Left ventricle myocardium inferior (tissue), 1 donor: ENCODE results near the gene RBCK1. TPM values are rescaled to one million over a fixed set of nuclear protein-coding genes. Genes with fewer than 3 reads are reported as not detected.
"Not testable (repeated sequence)": the region's sequence is repeated elsewhere in the genome, so short reads cannot be mapped to it uniquely, and the experiment has no call there.

Experiments used
- DNase-seq: peaks from one replicate; pipeline ENCODE4 v3.0.0-alpha.2; 2020
- H3K27ac ChIP-seq: fragments of 200-600 bp; replicated peaks from 2 replicates; pipeline ENCODE4 v1.8.0; 2021
- H3K27me3 ChIP-seq: fragments of 200-600 bp; 2 replicates; pipeline ENCODE4 v1.8.0; 2021; ENCODE audit warnings: low read depth
- H3K36me3 ChIP-seq: fragments of 200-600 bp; 2 replicates; pipeline ENCODE4 v1.8.0; 2021
- H3K4me1 ChIP-seq: fragments of 200-600 bp; 2 replicates; pipeline ENCODE4 v1.8.0; 2021
- H3K4me3 ChIP-seq: fragments of 200-600 bp; 2 replicates; pipeline ENCODE4 v1.8.0; 2021; ENCODE audit warnings: mild to moderate bottlenecking, moderate library complexity
- H3K9me3 ChIP-seq: fragments of 200-600 bp; replicated peaks from 2 replicates; pipeline ENCODE4 v1.8.0; 2021
- intact Hi-C: fragments of 100-400 bp; cut with micrococcal nuclease; formaldehyde crosslinking; loops from one replicate; pipeline ENCODE4 v1.11.0; 2022
- total RNA-seq: library from RNA; stranded (reverse); fragmentation: NEBNext Ultra II Directional; extraction: Animal tissue kit (Norgen Biotek cat#: 25700); gene quantifications from one replicate; pipeline ENCODE4 v1.2.1, GENCODE V29; 2021
- TF ChIP-seq, protein P1 (sequence below): fragments of 200-600 bp; IDR thresholded peaks from 2 replicates; pipeline ENCODE4 v1.8.0; 2021; ENCODE audit warnings: antibody characterized with exemption, mild to moderate bottlenecking, borderline replicate concordance
- donor health status: DM: no; HTN: yes; CAD: no; lungs with severe emphysema.

Gene RBCK1
- total RNA-seq, 1 donor from 2014 or later: 49.7 TPM

DNA sequence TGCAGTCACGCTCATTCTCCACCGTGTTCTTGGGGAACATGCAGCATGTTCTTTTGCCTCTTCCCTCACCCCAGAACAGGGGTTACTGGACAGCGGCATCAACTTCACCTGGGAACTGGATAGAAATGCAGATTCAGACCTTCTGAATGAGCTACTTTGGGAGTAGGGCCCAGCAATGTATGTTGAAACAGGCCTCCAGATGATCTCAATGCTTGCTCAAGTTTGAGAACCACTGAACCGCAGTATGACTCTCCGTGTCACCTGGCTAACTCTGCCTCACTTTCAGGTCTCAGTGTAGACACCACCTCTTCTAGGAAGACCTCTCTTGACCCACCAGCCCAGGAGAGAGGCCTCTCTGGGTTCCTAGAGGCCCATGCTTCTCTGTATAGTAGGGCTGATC is 22.7 kb upstream of the RBCK1 start:
- Histone ChIP-seq H3K36me3 (peaks cover 5% of the 10 kb centered on the region), H3K27ac (no peak overlapping the region), H3K9me3 (no peaks in the 10 kb centered on the region), H3K27me3 (peaks cover 17% of the 10 kb centered on the region), H3K4me1 (peaks cover 21% of the 10 kb centered on the region), H3K4me3 (no peak overlapping the region)
- no peak for DNase-seq
- TF ChIP-seq, protein P1, sequence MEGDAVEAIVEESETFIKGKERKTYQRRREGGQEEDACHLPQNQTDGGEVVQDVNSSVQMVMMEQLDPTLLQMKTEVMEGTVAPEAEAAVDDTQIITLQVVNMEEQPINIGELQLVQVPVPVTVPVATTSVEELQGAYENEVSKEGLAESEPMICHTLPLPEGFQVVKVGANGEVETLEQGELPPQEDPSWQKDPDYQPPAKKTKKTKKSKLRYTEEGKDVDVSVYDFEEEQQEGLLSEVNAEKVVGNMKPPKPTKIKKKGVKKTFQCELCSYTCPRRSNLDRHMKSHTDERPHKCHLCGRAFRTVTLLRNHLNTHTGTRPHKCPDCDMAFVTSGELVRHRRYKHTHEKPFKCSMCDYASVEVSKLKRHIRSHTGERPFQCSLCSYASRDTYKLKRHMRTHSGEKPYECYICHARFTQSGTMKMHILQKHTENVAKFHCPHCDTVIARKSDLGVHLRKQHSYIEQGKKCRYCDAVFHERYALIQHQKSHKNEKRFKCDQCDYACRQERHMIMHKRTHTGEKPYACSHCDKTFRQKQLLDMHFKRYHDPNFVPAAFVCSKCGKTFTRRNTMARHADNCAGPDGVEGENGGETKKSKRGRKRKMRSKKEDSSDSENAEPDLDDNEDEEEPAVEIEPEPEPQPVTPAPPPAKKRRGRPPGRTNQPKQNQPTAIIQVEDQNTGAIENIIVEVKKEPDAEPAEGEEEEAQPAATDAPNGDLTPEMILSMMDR: no peak
- intact Hi-C loops: no loop called here

DNA sequence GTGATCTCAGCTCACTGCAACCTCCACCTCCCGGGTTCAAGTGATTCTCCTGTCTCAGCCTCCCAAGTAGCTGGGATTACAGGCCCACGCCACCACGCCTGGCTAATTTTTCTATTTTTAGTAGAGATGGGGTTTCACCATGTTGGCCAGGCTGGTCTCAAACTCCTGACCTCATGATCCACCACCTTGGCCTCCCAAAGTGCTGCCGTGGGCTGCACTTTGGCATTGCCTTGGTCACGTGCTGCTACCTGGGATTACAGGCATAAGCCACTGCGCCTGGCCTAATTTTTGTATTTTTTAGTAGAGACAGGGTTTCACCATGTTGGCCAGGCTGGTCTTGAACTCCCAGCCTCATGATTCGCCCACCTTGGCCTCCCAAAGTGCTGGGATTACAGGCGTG is 21.5 kb upstream of the RBCK1 start:
- intact Hi-C loops, H3K9me3 ChIP-seq, H3K36me3 ChIP-seq, H3K4me3 ChIP-seq, H3K27ac ChIP-seq, H3K27me3 ChIP-seq, DNase-seq: not testable (repeated sequence)
- peaks cover 10% of the 10 kb centered on the region for H3K4me1 ChIP-seq

DNA sequence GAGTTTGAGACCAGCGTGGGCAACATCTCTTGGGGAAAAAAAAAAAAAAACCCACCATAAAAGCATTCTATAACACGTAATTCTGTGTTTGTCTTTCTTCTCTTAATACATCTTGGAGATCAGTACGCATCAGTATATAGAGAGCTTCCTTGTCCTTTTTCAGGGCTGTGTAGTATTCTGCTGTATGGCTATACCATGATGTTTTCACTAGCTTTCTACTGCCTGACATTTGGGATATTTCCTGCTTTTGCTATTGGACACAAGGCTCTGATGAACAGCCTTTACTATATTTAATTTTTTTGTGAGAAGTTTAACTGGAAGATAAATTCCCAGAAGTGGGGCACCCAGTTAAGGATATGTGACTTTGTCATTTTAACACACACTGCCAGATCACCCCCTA is 20.6 kb upstream of the RBCK1 start:
- DNase-seq: no peak
- H3K27me3 ChIP-seq: no peaks in the 10 kb centered on the region
- intact Hi-C loops: no loop called here

DNA sequence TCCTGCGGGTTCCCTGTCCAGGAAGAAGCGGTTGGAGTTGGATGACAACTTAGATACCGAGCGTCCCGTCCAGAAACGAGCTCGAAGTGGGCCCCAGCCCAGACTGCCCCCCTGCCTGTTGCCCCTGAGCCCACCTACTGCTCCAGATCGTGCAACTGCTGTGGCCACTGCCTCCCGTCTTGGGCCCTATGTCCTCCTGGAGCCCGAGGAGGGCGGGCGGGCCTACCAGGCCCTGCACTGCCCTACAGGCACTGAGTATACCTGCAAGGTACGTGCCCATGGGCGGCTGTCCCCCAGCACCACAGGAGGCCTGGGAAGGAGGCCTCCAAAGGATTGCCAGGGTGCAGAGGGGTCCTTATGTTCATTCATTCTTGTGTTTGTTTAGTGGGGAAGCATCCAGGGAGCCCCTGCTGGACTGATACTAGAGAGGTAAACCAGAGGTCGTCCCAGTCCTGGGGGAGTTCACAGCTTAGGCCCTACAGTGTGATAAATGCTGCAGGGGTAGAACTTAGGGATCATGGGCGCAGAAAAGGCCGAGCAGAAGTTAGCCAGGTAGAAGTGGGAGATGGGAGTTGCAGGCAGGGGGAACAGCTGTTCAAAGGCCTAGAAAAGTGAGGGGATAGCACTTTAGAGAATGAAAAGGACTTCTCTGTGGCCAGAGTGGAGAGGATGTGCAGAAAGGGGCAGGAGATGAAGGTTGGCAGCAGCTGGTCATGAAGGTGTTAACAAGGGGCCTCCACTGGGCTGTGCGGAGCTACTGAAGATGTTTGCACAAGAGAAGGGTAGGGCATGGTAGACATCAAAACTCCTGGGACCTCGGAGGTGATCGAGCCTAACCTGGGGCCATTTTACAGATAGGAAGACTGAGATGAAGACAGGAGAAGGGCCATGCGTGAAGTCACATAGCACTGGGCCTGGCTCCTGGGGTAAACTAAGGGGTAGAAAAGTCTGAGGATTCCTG is 19.8 kb upstream of the RBCK1 start:
- H3K36me3 ChIP-seq: peaks cover 5% of the 10 kb centered on the region
- no peak for DNase-seq
- H3K27ac ChIP-seq: no peak overlapping the region
- H3K9me3 ChIP-seq: no peaks in the 10 kb centered on the region
- H3K4me3 ChIP-seq: no peak overlapping the region
- TF ChIP-seq, protein P1: no peak
- peaks cover 3% of the 10 kb centered on the region for H3K4me1 ChIP-seq
- intact Hi-C loops: no loop called here
- H3K27me3 ChIP-seq: no peaks in the 10 kb centered on the region

More for the DNA sequence above, 20.6 kb upstream of the RBCK1 start:
- Histone ChIP-seq H3K4me1 (peaks cover 3% of the 10 kb centered on the region), H3K36me3 (peaks cover 5% of the 10 kb centered on the region), H3K27ac (no peak overlapping the region), H3K4me3 (no peak overlapping the region), H3K9me3 (no peaks in the 10 kb centered on the region)
- TF ChIP-seq, protein P1: no peak

DNA sequence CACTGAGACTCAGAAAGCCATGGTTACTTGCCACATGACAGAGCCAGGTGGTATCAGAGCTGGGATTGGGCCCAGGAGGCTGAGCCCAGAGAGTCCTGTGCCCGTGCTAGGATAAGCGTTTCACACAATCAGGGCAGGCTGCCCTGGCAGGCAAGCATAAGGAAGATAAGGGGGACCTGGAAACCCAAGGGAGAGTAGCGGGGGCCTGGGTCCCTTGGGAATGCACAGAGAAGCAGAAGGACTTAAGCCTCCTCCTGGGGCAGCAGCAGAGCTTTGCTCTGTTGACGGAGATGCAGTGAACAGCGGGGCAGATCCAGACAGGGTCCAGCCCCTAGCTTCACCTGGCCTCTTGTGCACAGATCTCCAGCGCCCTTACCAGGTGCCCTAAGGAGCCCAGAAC is 18.9 kb upstream of the RBCK1 start:
- intact Hi-C loops: no loop called here
- TF ChIP-seq, protein P1: no peak

More for the DNA sequence above, 18.9 kb upstream of the RBCK1 start:
- Histone ChIP-seq H3K4me3 (no peak overlapping the region), H3K27ac (no peak overlapping the region), H3K4me1 (peaks cover 3% of the 10 kb centered on the region), H3K36me3 (peaks cover 5% of the 10 kb centered on the region), H3K9me3 (no peaks in the 10 kb centered on the region), H3K27me3 (no peaks in the 10 kb centered on the region)
- no peak for DNase-seq
